Colonic mucosa (tissue), 4 donors: ENCODE data around the gene HOXB8. TPM values are rescaled to one million over a fixed set of nuclear protein-coding genes. Genes with fewer than 3 reads are reported as not detected.

Experiments used
- DNase-seq: peaks from one replicate; pipeline ENCODE4 v3.0.0-alpha.2; 2020
- H3K27ac ChIP-seq: fragments of 200-600 bp; one replicate; pipeline ENCODE4 v1.8.0; 2021
- H3K27me3 ChIP-seq: fragments of 200-600 bp; one replicate; pipeline ENCODE4 v1.8.0; 2021
- H3K36me3 ChIP-seq: fragments of 200-600 bp; one replicate; pipeline ENCODE4 v1.8.0; 2021
- H3K4me1 ChIP-seq: fragments of 200-600 bp; one replicate; pipeline ENCODE4 v1.8.0; 2021; ENCODE audit warnings: mild to moderate bottlenecking
- H3K4me3 ChIP-seq: fragments of 200-600 bp; one replicate; pipeline ENCODE4 v1.8.0; 2021
- H3K9ac ChIP-seq, 2 donors: one replicate each; pipeline ENCODE4 v1.7.0; 2013; ENCODE audit warnings: control low read depth in 2 of 2, low read depth in 2 of 2, low read length in 2 of 2
- H3K9me3 ChIP-seq: fragments of 200-600 bp; one replicate; pipeline ENCODE4 v1.8.0; 2021
- CTCF ChIP-seq: fragments of 200-600 bp; IDR thresholded peaks from one replicate; pipeline ENCODE4 v1.8.0; 2022; ENCODE audit warnings: antibody characterized with exemption, mild to moderate bottlenecking
- intact Hi-C: fragments of 100-400 bp; cut with DNase I; formaldehyde crosslinking; loops from one replicate; pipeline ENCODE4 v1.14.1; 2022
- total RNA-seq, 2 donors: library from RNA; stranded (reverse); fragmentation: NEBNext Ultra II Directional in 1 of 2; extraction: Animal tissue kit (Norgen Biotek cat#: 25700) in 1 of 2; gene quantifications; one replicate each; pipeline ENCODE4 v1.2.1, GENCODE V29; 2021
- donor health status: healthy.
- donor health status: DM: no; HTN: no; CAD: no.
- donor health status: DM: no; HTN: no; CAD: no.

HOXB8 gene
- total RNA-seq, 2 donors from 2014 or later, result 4.2 to 7.4 TPM

GRCh38 chr17:48596735-48597527 lies 18.2 kb downstream of the HOXB8 start:
- Histone ChIP-seq H3K4me3 (peak overlapping the region; percentile 53), H3K9ac (peak overlapping the region; percentile 82 to 87), H3K27ac (peak overlapping the region; percentile 73), H3K9me3 (no peaks in the 10 kb centered on the region), H3K27me3 (no peaks in the 10 kb centered on the region), H3K36me3 (peaks cover 8% of the 10 kb centered on the region), H3K4me1 (peaks cover 9% of the 10 kb centered on the region)
- intact Hi-C loops, result no loop called here
- no peak for DNase-seq
- TF ChIP-seq CTCF, result no peak

GRCh38 chr17:48596000-48596734 lies 18.9 kb downstream of the HOXB8 start:
- H3K4me1 ChIP-seq, result peaks cover 9% of the 10 kb centered on the region
- no peak overlapping the region for H3K27ac ChIP-seq
- intact Hi-C loops, result no loop called here
- H3K9ac ChIP-seq, result peak overlapping the region; percentile 82 to 87
- DNase-seq, result no peak
- TF ChIP-seq CTCF, result no peak
- no peaks in the 10 kb centered on the region for H3K27me3 ChIP-seq
- H3K4me3 ChIP-seq, result peak overlapping the region; percentile 53
- H3K9me3 ChIP-seq, result no peaks in the 10 kb centered on the region
- H3K36me3 ChIP-seq, result peaks cover 8% of the 10 kb centered on the region

- H3K27me3 ChIP-seq, result no peaks in the 10 kb centered on the region
- TF ChIP-seq CTCF, result no peak
- intact Hi-C loops, result no loop called here
- H3K9me3 ChIP-seq, result no peaks in the 10 kb centered on the region
- H3K36me3 ChIP-seq, result peaks cover 8% of the 10 kb centered on the region
- peak overlapping the region; percentile 40 for H3K27ac ChIP-seq
- H3K4me3 ChIP-seq, result no peak overlapping the region
- DNase-seq, result no peak
- H3K4me1 ChIP-seq, result peaks cover 9% of the 10 kb centered on the region
- peak overlapping the region in 1 of 2 donors; percentile 58 for H3K9ac ChIP-seq
Observed at GRCh38 chr17:48595278-48595999, 19.7 kb downstream of the HOXB8 start.

GRCh38 chr17:48594538-48595277 lies 20.4 kb downstream of the HOXB8 start:
- peaks cover 8% of the 10 kb centered on the region for H3K36me3 ChIP-seq
- H3K4me1 ChIP-seq, result peaks cover 9% of the 10 kb centered on the region
- TF ChIP-seq CTCF, result no peak
- no peak overlapping the region for H3K4me3 ChIP-seq
- H3K27me3 ChIP-seq, result no peaks in the 10 kb centered on the region
- intact Hi-C loops, result no loop called here
- H3K27ac ChIP-seq, result peak overlapping the region; percentile 40
- no peaks in the 10 kb centered on the region for H3K9me3 ChIP-seq
- DNase-seq, result no peak
- peak overlapping the region in 1 of 2 donors; percentile 58 for H3K9ac ChIP-seq
